HFFc6 (cell line): ENCODE measurements around the gene GRIA4. TPM values are rescaled to one million over a fixed set of nuclear protein-coding genes. Genes with fewer than 3 reads are reported as not detected.

Experiments used
- DNase-seq: peaks from one replicate; pipeline ENCODE4 v3.0.0-alpha.2; 2018
- H3K27ac Mint-ChIP-seq: 2 replicates; pipeline ENCODE4 v1.8.0; 2020; ENCODE audit warnings: mild to moderate bottlenecking, mixed read lengths
- H3K27me3 Mint-ChIP-seq: 2 replicates; pipeline ENCODE4 v1.8.0; 2021; ENCODE audit warnings: mild to moderate bottlenecking, moderate library complexity, mixed read lengths; ENCODE audit not compliant: insufficient read depth
- H3K36me3 Mint-ChIP-seq: 2 replicates; pipeline ENCODE4 v1.8.0; 2021; ENCODE audit warnings: low read depth, mixed read lengths
- H3K4me1 Mint-ChIP-seq: 2 replicates; pipeline ENCODE4 v1.8.0; 2020; ENCODE audit warnings: low read depth, mixed read lengths
- H3K4me3 Mint-ChIP-seq: 2 replicates; pipeline ENCODE4 v1.8.0; 2020; ENCODE audit warnings: mild to moderate bottlenecking, moderate library complexity, mixed read lengths
- H3K9me3 Mint-ChIP-seq: 2 replicates; pipeline ENCODE4 v1.8.0; 2020; ENCODE audit warnings: mild to moderate bottlenecking, mixed read lengths
- CTCF ChIP-seq: fragments of 200-600 bp; sonication (generic); IDR thresholded peaks from 2 replicates; pipeline ENCODE4 v1.5.0; 2021; ENCODE audit warnings: antibody characterized with exemption, mild to moderate bottlenecking
- total RNA-seq, 6 experiments: library from RNA; stranded (reverse); fragmentation: NEBNext Ultra II Directional; extraction: Animal tissue kit (Norgen Biotek cat#: 25700); gene quantifications; 2 replicates in 1 of 6; 3 replicates in 5 of 6; pipeline ENCODE4 v1.2.3, GENCODE V29; 2021

Gene GRIA4
- total RNA-seq, 6 experiments from 2014 or later, result not detected

- Mint-ChIP-seq H3K4me1 (peaks cover 27% of the 10 kb centered on the region), H3K9me3 (no peaks in the 10 kb centered on the region), H3K27me3 (no peaks in the 10 kb centered on the region; the same call in 1 of the 2 replicates), H3K36me3 (peaks cover 25% of the 10 kb centered on the region), H3K4me3 (no peak overlapping the region), H3K27ac (no peak overlapping the region)
- no peak for TF ChIP-seq CTCF
- no peak for DNase-seq
These were observed 404.2 kb downstream of the GRIA4 start for GRCh38 chr11:106014035-106014434.

- H3K36me3 Mint-ChIP-seq, result peaks cover 21% of the 10 kb centered on the region
- peaks cover 32% of the 10 kb centered on the region for H3K4me1 Mint-ChIP-seq
- H3K27ac Mint-ChIP-seq, result no peak overlapping the region
- no peaks in the 10 kb centered on the region; the same call in none of the 2 replicates for H3K27me3 Mint-ChIP-seq
- TF ChIP-seq CTCF, result no peak
- no peaks in the 10 kb centered on the region for H3K9me3 Mint-ChIP-seq
- DNase-seq, result no peak
- no peak overlapping the region for H3K4me3 Mint-ChIP-seq
These were observed 404.7 kb downstream of the GRIA4 start for GRCh38 chr11:106014620-106015019.

- Mint-ChIP-seq H3K9me3 (no peaks in the 10 kb centered on the region), H3K27ac (no peak overlapping the region), H3K4me1 (peaks cover 37% of the 10 kb centered on the region), H3K27me3 (no peaks in the 10 kb centered on the region; the same call in none of the 2 replicates), H3K4me3 (no peak overlapping the region), H3K36me3 (peaks cover 21% of the 10 kb centered on the region)
- DNase-seq, result no peak
- no peak for TF ChIP-seq CTCF
These were observed 405.2 kb downstream of the GRIA4 start for GRCh38 chr11:106015066-106015465.

- H3K4me1 Mint-ChIP-seq, result peaks cover 42% of the 10 kb centered on the region
- no peak for DNase-seq
- H3K36me3 Mint-ChIP-seq, result peaks cover 14% of the 10 kb centered on the region
- H3K4me3 Mint-ChIP-seq, result no peak overlapping the region
- TF ChIP-seq CTCF, result no peak
- H3K9me3 Mint-ChIP-seq, result no peaks in the 10 kb centered on the region
- no peak overlapping the region for H3K27ac Mint-ChIP-seq
- H3K27me3 Mint-ChIP-seq, result no peaks in the 10 kb centered on the region; the same call in 1 of the 2 replicates
These were observed 407.2 kb downstream of the GRIA4 start for GRCh38 chr11:106017093-106017492.

- Mint-ChIP-seq H3K36me3 (peaks cover 14% of the 10 kb centered on the region), H3K27ac (peak overlapping the region; percentile 91), H3K9me3 (peaks cover 6% of the 10 kb centered on the region; the same call in 1 of the 2 replicates), H3K4me3 (peak overlapping the region; percentile 97), H3K27me3 (no peaks in the 10 kb centered on the region; the same call in none of the 2 replicates), H3K4me1 (peaks cover 43% of the 10 kb centered on the region)
- DNase-seq, result peak; percentile 13
- TF ChIP-seq CTCF, result no peak
These were observed 411.5 kb downstream of the GRIA4 start for GRCh38 chr11:106021181-106021966.
